Measurements from ENCODE around the gene CLSTN2.
A peak's percentile ranks its signal among the peaks of the same experiment; 100 is the strongest.

CLSTN2 gene

DNA sequence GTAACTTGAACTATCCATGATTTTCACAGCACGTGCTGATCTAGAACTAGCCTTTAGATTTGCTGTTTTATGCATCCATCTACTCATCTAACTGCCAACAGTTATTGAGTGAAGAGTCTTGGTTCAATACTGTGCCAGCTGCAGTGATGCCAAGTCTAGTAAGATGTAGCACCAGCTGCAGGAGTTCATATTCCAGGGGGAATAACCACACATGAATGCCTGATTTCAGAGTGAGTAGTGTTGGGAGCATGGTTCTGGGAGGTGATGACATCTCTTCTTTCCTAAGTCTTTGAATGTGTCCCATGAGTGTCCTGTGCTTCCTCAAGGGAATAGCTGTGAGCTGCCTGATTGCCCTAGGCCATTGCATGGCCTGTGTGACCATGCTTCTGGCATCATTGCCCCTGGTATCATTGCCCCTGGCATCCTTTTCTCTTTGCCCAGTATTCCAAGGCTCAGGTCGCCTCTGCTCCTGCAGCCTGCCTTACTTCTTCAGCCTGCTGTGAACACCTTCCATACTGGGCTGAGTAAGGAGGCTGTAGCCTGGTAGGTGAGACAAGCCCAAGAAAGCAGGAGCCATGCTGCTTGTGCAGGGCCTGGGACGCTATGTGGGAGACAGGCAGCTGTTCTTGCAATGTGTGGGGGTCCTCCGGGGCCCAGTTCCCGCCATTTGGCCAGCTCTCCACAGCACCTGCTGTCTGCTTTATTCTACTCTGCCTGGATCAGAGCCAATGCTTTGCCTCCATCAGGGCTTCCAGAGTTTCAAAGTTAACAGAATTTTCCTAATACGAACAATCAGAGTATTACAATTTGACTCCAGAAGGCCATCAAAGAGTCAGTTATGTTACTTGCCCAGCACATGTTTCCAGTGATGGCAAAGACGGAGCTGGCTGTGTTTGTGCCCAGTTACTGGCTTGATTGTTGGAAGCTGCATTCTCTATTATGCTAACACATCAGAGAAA, 73.2 kb downstream of the CLSTN2 start:
- DNase-seq = peak; percentile 63

DNA sequence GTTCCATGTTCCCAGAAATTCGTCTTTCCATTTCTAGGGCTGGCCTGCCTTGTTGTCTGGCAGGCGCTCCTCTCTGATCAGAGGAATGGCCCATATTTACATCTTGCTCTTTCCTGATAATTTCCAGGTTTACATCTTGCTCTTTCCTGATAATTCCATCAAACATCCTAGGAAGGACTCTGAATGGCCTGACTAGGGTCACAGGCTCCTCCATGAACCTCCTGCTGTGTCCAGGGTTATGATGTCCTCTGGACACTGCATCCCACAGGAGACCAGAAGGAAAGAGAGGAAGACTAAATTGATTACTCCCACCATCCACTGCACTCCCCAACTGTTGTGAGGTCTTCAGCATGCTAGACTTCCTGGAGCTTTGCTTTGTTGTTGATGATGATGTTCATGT, 75.4 kb downstream of the CLSTN2 start:
- no peak for DNase-seq

DNA sequence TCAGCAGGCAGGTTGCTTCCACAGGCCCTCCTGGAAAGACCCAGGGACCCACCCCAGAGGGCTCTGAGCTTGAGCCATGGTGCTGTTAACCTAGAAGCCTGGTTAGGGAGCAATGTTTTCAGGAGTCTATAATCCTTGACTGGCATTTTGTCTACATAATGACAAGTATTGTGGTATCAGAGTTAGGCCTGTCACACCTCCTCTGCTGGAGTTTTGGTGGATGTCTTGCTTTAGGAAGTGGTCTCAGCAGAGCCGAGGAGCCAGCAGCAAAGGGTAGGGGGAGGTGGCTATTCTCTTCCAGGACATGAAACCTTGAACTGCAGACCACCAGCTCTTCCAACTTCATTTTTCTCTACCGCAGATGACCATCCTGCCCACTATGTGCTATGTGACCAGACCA, 76.1 kb downstream of the CLSTN2 start:
- no peak for DNase-seq

DNA sequence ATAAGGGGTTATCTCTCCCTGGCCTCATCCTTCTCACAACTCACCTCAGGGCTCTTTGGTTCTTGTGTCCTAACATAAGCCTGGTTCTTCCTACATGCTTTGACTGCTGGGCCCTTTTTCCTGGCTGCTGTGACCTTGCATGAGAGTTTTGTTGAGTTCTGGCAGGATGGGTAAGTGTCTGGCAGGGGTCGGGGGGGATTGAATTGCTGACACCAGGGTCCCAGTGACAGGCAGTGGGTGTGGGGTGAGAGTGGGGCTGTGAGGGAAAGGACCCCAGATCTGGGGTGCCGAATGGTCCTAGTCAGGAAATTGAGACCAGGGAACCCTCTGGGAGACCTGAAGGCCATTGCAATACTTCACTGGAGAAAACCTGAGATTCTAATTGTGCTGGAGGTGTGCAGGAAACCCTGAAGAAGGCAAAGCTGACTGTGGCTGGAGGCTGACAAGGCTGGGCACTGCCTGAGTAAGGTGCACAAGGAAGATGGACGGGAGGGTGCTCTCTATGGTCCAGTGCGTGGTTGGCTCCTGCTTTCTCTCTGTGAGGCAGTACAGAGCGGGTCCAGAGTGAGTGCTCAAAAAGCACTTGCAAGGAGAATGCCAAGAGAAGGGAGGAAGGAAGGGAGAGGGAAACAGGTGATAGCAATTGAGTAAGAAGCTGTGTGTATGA, 76.8 kb downstream of the CLSTN2 start:
- DNase-seq = no peak

DNA sequence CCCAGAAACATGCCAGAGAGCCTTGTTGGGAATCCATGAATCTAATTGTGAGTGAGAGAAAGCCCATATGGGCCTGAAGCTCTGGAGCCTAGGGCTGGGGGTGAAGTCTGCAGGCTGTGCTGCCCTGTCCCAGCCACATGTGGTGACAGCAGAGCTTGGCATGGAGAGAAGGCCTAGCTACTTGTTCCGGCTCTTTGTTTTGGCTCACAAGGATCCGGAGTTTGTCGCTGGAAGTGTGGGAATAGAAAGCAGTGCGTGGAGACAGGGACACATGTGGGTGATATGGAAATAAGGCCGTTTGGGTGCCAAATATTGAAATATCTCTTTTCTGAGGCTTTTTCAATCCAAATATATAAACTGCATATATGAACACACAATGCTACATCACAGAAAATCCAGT, 78.2 kb downstream of the CLSTN2 start:
- DNase-seq = no peak

DNA sequence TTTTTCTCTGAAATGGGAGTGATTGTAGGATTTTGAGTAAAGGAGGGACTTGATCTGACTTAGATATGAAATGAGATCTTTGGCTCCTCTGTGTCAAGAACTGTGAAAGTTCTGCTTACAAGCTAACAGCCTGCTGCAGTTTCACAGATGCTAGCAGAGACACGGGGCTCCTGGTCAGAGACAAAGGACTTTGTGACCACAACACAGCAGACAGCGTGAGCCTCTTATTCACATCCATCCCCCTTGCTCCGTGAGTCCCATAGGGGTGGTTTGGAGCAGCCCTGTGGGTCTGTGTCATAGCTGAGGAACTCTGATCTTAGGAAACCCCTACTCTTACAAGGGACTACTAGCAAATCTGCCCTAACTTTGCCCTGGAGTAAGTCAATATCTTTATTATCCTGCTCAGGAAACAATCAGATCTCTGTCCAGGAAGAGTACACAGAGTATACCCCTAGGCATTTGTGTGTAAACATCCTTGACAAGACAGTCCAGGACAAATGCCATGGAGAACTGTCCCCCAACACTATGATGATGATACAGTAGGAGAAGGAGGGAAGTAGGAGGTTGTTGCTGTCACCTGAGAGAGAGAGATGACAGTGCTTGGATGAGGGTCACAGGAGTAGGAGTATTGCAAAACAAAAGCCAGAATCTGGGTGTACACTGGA, 80.0 kb downstream of the CLSTN2 start:
- DNase-seq = no peak

DNA sequence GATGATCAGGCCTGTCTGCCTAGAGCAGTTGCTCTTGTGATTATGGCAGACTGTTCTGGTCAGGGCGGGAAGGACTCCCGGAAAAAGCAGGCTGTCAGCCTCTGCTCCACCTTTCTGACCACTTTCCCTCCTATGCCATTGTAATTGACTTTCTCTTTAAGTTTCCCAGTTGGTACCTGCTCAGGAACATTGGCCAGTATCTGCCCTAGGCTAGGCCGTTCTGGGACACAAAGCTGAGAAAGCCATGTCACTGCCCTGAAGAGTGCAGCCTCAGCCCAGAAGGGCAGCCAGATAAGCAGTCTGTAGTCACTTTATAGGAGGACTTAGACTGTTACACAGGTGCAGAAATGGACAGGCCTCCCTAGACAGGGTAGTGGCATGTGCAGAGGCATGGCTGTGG, 80.8 kb downstream of the CLSTN2 start:
- DNase-seq = no peak

DNA sequence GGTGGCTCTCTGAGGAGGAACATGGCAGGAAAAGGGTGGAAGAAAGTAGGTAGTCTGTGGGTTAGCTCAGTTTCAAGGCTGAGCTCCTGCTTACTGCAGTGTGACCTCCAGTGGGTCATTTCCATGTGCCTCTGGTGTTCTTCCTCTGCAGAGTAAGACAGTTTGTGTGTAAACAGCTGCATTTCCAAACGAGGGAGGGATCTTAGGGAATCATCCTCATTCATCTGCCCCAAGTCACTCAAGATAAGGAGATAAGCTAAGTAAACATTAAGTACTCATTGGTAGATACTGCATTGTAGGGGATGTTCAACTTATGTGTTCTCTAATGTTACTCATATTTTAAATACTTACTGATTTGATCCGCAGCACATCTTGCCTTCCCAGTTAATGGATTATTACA, 83.6 kb downstream of the CLSTN2 start:
- no peak for DNase-seq

DNA sequence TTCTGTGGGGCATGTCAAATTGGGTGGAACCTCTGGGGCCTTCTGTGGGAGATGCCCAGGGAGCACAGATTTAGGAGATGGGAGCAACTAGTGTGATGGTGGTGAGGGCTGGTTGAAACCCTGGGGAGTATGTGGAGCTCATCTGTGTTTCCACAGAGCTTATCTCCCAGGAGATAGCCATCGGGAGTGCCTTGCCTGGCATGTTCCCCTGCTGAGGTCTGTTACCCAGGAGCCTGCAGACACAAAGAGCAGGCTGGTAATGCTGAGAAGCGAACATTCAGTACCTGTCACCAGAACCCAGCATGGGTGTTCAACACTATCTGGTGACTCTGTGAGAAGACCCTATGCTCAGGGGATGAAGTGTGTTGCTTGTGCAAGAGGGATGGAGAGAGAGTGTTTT, 85.0 kb downstream of the CLSTN2 start:
- DNase-seq = no peak

DNA sequence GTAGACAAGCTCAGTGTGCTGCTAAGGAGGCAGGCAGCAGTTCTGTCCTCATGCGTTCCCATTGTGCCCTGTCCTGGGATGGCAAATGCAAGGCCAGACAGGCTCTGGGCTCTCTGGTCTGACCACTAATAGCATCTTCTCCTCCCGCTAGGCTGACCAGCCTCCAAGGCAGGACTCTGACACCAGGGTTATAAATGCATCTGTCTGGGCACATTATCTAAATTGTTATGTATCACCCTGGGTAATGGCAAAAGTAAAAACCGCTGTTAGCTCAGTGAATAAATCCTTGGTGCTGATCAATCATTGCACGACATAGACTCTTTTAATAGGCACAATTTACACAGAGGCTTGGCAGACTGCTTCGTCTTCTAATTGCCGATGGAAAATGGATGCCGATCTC, 85.6 kb downstream of the CLSTN2 start:
- no peak for DNase-seq

DNA sequence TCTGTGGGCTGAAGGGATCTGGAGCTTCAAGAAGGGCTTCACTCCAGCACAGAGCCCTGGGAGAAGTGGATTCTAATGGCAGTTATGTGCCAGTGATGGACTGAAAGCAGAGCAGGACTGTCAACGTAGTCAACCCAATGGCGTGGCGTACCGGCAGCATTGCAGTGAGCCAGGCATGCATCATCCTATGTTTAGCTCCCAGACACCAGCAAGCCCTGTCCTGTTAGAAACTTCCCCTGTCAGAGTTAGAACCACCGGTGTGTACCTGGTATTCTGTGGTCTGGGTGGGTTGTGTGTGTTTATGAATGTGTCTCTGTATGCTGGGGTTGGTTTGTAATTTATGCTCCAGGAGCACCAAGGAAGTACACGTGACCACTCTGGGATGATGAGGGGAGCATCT, 86.3 kb downstream of the CLSTN2 start:
- DNase-seq = no peak

DNA sequence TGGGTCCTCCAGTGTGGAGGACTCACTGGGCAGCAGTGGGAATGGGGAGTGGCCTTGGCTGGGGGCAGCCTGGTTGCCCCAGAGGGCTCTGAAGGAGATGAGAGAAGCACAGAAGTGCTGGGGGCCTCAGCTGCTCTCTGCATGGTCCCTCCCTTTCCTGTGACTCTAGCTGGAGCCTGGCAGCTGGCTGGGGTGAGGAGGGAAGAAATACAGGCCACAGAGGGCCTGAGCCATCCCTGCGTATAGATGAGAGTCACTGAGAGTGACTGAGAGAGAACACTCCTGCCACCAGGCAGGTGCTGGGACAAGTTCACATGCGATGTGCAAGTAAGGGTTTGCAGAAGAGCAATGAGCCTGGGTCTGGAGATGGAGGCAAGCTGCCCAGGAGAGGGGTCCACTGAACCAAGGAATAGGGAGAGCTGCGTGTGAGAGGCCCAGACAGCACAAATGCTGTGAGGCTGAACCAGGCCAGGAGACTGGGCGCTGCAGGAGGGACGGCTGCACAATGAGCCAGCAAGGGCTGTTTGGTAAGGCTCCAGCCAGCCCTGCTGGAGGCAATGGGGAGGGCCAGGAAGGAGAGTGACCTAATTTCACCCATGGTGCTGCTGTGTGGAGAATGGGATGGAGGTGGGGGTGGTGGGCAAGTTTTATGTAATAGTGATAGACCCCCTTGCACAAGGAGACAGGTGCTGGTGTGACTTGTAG, 87.2 kb downstream of the CLSTN2 start:
- DNase-seq = no peak

DNA sequence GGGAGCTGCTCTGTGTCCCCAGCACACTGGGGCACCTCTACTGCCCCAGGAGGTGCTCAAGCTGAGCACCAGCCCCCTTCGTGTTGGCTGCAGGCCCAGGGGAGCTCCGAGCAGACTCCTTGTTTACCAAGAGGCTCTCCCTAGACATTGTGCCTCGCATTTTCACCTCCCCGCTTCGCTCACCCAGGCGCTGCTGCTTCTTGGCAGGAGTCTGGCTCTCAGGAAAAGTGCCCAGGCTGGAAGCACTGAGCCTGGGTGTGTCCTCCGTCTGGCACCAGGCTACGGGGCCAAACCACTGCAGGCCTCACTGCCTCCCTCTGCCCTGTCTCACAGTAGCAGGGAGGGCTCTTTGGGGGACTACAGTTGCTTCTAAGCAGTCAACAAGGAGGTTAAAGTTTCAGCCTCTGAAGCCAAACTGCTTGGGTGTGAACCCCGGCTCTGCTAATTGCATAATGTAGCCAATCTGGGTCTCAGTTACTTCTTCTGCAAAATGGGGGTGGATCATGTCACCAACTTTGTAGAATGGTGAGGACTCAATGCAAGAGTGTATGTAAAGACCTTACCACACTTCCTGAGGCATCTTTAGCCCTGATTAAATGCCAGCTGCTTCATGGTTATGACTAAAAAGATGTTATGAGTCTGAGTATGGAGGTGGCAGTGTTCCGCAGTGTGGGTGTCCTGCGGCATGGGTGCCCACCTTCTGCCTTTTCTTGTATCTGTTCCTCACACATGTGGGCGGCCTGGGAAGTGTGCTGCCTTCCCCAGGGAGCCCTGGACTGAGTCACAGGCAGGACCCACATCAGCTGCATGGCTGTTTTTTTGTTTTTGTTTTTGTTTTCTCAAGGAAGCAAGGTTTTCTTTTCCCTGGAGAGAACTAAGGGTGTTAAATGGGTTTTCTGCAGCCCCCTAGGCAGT, 88.9 kb downstream of the CLSTN2 start:
- peak; percentile 47 for DNase-seq

DNA sequence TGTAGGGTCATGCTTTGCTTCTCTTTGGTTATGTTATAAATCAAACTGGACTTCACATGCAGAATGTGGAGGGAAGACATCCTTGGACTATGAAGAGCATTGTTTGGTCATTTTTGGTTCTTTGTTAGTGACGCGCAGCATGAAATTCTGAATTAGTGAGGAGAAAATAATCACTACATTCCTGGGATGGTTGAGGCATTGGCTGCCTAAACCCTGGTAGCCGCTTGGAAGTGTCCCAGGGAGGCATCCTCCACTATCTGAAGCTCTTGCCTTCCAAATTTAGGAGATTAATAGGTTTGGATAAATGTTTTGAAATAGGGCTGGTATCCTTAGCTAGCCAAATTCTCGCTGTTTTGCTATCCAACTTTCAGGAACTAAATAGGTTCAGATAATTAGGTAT, 96.2 kb downstream of the CLSTN2 start:
- no peak for DNase-seq

DNA sequence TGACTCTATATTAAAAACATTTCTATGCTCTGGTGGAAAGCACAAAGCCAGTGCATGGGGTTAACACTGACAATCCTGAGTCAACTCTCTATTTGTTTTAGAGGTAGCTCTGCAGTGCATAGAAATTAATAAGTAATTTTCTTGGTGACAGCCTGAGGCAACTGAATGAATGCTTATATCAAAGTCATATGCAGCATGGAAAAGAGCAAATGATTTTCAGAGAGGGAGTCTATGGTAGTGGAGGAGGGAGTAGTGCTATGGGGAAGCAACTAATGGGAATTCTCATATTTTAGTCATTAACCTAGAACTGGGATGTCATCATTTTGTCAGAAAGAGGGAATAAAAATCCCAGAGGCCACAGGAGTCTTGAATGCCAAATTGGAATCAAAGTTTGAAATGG, 99.1 kb downstream of the CLSTN2 start:
- no peak for DNase-seq

DNA sequence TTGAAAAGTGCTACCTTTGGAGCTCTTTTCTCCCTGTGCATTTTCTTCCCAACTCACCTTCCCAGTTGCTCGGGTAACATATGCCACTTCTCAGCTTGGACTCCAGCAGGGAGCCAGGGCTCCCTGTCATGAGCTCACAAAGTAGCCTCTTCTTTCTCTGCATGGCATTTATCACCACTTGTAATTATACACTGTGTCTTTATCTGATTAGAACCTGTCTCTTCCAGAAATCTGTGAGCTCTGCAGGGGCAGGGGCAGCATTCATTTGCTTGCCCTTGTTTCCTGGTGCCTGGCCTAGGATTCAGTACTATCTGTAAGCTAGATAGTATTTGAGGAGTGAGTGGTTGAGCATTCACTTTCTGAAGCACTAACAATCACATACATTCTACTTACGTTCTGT, 100.9 kb downstream of the CLSTN2 start:
- DNase-seq = no peak

DNA sequence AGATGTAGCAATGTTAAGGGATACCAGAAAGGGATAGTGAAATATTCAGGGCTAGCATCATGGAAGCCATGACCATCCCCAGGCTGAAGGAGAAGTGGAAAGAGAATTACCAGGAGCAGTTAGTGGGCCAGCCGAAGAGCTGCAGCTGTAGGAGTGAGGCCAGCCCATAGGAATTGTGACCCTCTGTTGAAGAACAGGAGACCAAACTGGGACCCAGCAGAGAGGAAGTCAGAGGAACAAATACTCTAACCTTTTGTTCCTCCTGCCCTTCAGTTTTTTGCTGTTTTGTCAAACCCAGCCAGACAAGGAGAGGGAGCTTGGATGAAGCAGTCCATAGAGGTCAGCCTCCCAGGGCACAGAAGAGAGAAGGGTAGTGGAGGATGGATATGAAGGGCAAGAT, 115.4 kb downstream of the CLSTN2 start:
- DNase-seq = no peak

DNA sequence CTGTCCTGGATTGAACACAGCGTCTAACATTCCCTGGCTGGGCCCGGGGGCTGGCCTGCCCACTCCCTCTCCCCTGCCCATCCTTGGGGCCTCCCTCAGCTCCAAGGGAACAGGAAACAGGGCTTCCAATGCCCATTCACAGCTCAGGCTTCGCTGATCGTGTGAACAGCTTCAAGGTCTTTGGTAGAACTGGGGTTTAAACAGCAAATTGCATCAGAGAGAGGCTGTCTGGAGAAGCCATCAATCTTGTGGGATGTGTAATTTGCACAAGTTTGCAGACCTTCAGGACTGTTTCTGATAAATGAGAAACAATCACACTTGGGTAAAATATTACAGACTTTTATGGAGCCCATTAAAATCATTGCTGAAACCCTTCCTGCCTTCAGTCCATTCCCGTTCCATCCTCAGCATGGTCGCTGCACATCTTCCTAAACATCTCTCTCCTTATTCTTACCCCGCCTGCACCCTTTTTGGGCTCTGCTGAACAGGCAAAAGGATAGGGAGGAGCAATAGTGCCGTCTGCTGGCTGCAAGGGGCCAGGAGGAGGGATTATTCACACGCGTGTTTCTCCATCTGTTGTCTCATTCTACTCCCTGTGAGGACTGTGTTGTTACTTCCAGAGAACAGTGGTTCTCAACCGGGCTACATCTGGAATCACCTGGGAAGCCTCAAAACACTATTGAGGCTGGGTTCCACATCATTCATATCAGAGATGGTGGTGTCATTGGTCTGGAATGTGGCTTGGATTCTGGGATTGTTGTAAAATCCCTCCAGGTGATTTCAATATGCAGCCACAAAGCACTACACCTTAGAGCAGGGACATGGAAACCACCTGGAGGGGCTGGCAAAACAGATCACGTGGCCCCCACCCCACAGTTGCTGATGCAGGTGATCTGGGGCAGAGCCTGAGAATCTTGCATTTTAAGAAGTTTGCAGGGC, 116.3 kb downstream of the CLSTN2 start:
- no peak for DNase-seq

DNA sequence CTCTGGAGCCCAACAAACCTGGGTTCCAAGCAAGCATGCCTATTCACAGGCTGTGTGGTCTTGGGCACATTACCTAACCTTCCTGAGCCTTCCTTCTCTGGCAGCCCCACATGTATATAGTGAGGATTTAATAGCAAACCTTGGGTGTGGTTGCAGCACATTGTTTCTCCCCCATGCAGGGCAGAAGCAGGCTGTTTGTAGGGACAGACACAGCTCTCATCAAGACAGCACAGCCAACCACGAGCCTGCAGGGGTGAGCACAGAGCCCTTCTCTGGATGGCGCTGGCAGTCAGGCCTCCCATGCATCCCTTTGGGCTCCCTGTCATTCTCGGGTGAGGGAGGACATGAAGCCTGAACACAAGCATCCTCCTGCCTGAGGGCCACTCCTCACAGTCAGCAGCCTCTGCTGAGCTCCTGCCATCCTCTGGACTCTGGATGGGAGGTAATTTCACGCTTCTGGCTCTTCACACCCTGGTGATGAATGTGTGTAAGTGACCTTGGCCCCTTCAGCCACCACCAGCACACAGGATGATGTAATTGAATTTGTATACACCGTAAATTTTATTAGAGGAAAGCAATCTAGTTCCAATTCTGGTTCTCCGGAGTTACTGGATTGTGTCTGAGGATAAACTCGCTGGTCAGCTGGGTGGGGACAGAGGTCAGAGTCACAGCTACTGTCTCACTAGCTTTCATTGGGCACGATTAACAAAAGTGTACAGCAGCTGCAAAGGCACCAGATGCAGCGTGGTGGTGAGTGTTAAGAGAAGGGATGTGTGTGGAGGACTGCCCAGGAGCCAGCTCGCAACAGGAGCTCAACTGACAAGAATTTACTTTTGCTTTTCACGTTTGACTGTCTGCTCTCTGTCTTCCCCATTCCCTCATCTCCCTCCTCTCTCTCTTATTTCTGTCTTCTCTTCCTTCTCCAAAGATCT, 118.1 kb downstream of the CLSTN2 start:
- no peak for DNase-seq

DNA sequence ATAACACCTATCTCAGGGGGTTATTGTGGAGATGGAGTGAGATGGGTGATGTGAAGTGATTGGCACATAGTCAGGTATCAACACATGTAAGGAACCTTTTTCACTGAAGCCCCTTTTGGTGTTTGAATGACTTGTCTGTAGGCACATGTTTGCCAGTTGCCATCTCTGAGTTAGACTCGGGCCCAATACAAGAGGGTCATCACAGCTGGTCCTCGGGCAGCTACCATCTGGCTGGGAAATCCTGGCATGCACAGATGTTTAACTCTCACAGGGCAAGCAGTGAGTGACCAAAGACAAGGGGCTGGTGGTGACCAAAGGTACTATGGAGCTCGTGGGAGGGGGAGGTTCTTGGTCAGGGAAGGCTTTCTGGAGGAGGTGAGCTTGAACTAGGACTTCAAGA, 118.8 kb downstream of the CLSTN2 start:
- DNase-seq = no peak
